Thyroid gland (tissue), 4 donors: ENCODE data around the gene WDR70. TPM values are rescaled to one million over a fixed set of nuclear protein-coding genes. Genes with fewer than 3 reads are reported as not detected.

ENCODE experiments used
- DNase-seq, 2 donors: peaks; one replicate each; pipeline ENCODE4 v3.0.0-alpha.2; 2019
- H3K27ac ChIP-seq, 3 donors: fragments of 200-600 bp; sonication (generic); 1 replicate in 2 of 3; 2 replicates in 1 of 3; pipeline ENCODE4 v1.5.1; 2016 to 2019; ENCODE audit warnings: mild to moderate bottlenecking in 1 of 3, moderate library complexity in 1 of 3
- H3K27me3 ChIP-seq: fragments of 200-600 bp; sonication (generic); one replicate; pipeline ENCODE4 v1.5.1; 2019
- H3K36me3 ChIP-seq, 2 donors: fragments of 200-600 bp; sonication (generic); one replicate each; pipeline ENCODE4 v1.5.1; 2016 to 2019
- H3K4me1 ChIP-seq, 2 donors: fragments of 200-600 bp; sonication (generic); one replicate each; pipeline ENCODE4 v1.5.1; 2017 to 2019
- H3K4me3 ChIP-seq, 3 donors: fragments of 200-600 bp; sonication (generic); replicated peaks in 1 of 3; 1 replicate in 2 of 3; 2 replicates in 1 of 3; pipeline ENCODE4 v1.5.1; 2016; ENCODE audit warnings: mild to moderate bottlenecking in 1 of 3
- H3K9me3 ChIP-seq: fragments of 200-600 bp; sonication (generic); one replicate; pipeline ENCODE4 v1.5.1; 2017
- POLR2A ChIP-seq, 2 donors: fragments of 450-650 bp; IDR thresholded peaks; one replicate each; pipeline ENCODE4 v1.6.1; 2017; ENCODE audit warnings: antibody characterized with exemption in 2 of 2, mild to moderate bottlenecking in 2 of 2, moderate library complexity in 1 of 2
- WGBS, 2 donors: methylation state at CpG; one replicate each; pipeline ENCODE4 v1.1.5; 2017; 5-methylcytosine and 5-hydroxymethylcytosine counted together
- intact Hi-C: fragments of 100-400 bp; cut with DNase I; formaldehyde crosslinking; loops from one replicate; pipeline ENCODE4 v1.15.1; 2023
- total RNA-seq, 4 donors: library from RNA; depleted of rRNA; stranded (reverse); fragments of >200 nt; gene quantifications; one replicate each; pipeline ENCODE4 v1.2.3, GENCODE V29; 2016
- TF ChIP-seq, protein P1 (sequence below), 6 experiments: fragments of 200-600 bp in 3 of 6; fragments of 450-650 bp in 3 of 6; sonication (generic) in 3 of 6; IDR thresholded peaks; one replicate each; pipeline ENCODE4 v1.5.1; 2016 to 2019; ENCODE audit warnings: antibody characterized with exemption in 6 of 6, mild to moderate bottlenecking in 2 of 6, inconsistent platforms in 1 of 6, moderate library complexity in 1 of 6

Gene WDR70
- total RNA-seq, 4 donors from 2014 or later: 31.3 to 103 (median 33.5) TPM

DNA sequence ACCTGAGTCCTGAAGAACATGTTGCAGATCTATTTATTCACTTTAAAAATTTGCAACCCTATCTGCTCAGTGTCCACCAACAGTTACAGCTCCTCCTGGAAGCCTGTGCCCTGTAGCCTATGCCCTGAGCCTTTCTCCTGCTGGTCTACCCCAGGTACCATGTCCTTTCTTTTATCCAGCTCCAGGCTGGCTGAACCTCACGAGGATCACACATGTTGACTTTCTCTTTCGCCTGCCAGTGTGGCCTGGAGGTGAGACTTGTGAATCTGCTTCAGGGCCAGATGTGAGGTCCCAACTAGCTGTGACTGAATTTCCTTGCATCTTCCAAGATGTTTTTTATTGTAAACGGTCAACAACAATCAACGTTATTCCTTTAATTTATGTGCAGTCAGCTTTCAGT, 390.0 kb downstream of the WDR70 start:
- intact Hi-C loops: no loop called here
- H3K9me3 ChIP-seq: no peaks in the 10 kb centered on the region
- H3K27ac ChIP-seq: no peak overlapping the region
- DNase-seq: no peak
- no peaks in the 10 kb centered on the region for H3K27me3 ChIP-seq
- H3K4me3 ChIP-seq: no peak overlapping the region
- no peaks in the 10 kb centered on the region for H3K36me3 ChIP-seq
- 96% methylated on average over 4 of the region's 4 CpGs for WGBS, 2 donors
- no peaks in the 10 kb centered on the region for H3K4me1 ChIP-seq
- no peak for TF ChIP-seq POLR2A (IDR thresholded peaks at IDR 0.05)
- TF ChIP-seq, protein P1, sequence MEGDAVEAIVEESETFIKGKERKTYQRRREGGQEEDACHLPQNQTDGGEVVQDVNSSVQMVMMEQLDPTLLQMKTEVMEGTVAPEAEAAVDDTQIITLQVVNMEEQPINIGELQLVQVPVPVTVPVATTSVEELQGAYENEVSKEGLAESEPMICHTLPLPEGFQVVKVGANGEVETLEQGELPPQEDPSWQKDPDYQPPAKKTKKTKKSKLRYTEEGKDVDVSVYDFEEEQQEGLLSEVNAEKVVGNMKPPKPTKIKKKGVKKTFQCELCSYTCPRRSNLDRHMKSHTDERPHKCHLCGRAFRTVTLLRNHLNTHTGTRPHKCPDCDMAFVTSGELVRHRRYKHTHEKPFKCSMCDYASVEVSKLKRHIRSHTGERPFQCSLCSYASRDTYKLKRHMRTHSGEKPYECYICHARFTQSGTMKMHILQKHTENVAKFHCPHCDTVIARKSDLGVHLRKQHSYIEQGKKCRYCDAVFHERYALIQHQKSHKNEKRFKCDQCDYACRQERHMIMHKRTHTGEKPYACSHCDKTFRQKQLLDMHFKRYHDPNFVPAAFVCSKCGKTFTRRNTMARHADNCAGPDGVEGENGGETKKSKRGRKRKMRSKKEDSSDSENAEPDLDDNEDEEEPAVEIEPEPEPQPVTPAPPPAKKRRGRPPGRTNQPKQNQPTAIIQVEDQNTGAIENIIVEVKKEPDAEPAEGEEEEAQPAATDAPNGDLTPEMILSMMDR (IDR thresholded peaks at IDR 0.05): no peak

DNA sequence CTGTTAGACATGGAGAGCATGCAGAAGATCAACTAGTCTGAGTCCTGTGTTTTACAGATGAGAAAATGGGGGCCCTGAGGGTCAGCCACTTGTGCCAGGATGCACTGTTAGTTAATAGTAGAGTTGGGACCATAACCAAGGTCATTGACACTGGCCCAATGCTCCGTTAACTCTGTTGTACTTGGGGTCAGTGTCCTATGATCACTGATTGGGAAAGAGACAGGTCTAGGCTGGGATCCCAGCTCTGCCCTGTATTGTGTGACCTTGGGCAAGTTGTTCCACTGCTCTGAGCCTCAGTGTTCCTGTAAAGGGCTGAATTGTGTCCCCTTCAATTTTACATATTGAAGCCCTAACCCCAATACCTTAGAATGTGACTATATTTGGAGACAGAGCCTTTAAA, 390.7 kb downstream of the WDR70 start:
- no peak for DNase-seq

DNA sequence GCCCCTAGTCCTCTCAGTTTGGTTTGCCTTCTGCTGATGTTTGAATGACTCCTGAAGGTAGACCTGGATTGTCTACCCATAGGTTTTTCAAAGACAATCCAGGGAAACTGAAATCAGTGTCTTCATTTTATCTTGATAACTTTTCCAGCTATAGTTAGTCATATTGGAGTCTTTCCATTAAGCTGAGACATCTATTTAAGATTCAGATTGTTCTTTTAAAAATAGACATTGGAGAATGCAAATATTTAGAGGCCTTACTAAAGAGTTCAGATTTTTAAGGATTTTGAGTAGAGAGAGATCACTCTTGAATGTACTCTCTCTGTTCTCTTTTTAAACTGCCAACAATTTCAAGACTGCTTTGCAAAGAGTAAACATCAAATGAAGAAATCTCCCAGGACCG, 391.7 kb downstream of the WDR70 start:
- 58 to 66% methylated on average over 1 of the region's 1 CpG for WGBS, 2 donors
- H3K9me3 ChIP-seq: no peaks in the 10 kb centered on the region
- no peak overlapping the region for H3K4me3 ChIP-seq

More for the DNA sequence above, 390.7 kb downstream of the WDR70 start:
- Histone ChIP-seq H3K36me3 (no peaks in the 10 kb centered on the region), H3K4me3 (no peak overlapping the region), H3K4me1 (no peaks in the 10 kb centered on the region), H3K9me3 (no peaks in the 10 kb centered on the region), H3K27me3 (no peaks in the 10 kb centered on the region), H3K27ac (no peak overlapping the region)
- 70 to 78% methylated on average over 1 of the region's 1 CpG for WGBS, 2 donors
- intact Hi-C loops: no loop called here
- TF ChIP-seq, protein P1 (IDR thresholded peaks at IDR 0.05): no peak
- no peak for TF ChIP-seq POLR2A (IDR thresholded peaks at IDR 0.05)

DNA sequence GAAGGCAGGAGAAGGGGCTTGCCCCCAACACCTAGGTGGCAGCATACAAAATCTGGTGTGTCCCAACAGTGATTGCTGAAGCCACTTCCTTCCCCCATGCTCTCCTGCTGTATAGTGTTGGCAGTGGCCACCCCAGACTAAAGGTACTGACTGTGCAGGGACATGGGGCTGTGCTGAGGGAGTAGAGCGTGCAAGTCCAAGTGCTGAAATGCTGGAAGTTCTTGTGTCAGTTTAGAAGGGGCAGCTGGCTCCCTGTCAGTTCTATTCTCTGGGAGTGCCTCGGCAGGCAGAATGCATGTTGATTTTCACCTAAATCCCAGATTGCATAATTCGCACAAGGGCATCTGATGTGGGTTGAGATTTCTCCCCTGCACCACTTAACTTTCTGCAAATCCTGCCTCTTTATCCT, 392.1 kb downstream of the WDR70 start:
- Histone ChIP-seq H3K27me3 (no peaks in the 10 kb centered on the region), H3K27ac (no peak overlapping the region), H3K9me3 (no peaks in the 10 kb centered on the region), H3K36me3 (no peaks in the 10 kb centered on the region), H3K4me3 (no peak overlapping the region), H3K4me1 (no peaks in the 10 kb centered on the region)
- intact Hi-C loops: no loop called here
- no peak for DNase-seq
- 89 to 92% methylated on average over 3 of the region's 3 CpGs for WGBS, 2 donors
- TF ChIP-seq POLR2A (IDR thresholded peaks at IDR 0.05): no peak
- TF ChIP-seq, protein P1 (IDR thresholded peaks at IDR 0.05): no peak

More for the DNA sequence above, 391.7 kb downstream of the WDR70 start:
- TF ChIP-seq POLR2A (IDR thresholded peaks at IDR 0.05): no peak
- TF ChIP-seq, protein P1 (IDR thresholded peaks at IDR 0.05): no peak
- Histone ChIP-seq H3K27ac (no peak overlapping the region), H3K27me3 (no peaks in the 10 kb centered on the region), H3K36me3 (no peaks in the 10 kb centered on the region), H3K4me1 (no peaks in the 10 kb centered on the region)
- no peak for DNase-seq
- intact Hi-C loops: no loop called here

DNA sequence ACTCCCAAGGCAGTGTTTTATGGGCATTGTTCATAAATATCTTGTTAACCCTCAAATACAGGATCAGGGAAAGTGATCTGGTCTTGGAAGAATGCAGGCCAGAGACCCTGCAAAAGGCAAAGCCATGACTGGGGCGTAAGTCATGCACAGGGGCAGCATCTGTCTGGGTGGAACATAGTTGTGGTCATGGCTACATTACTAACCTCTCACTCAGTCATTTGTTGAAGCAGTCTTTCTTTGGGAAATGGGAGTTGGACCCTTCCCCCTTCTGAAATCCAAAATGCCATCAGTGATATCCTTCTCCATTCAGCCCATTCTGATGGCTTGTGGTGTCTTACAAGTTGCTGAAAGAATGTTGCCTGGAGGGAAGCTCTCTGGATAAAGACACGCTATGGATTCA, 392.6 kb downstream of the WDR70 start:
- intact Hi-C loops: no loop called here
- no peaks in the 10 kb centered on the region for H3K9me3 ChIP-seq
- 69% methylated on average over 2 of the region's 2 CpGs for WGBS, 2 donors
- no peaks in the 10 kb centered on the region for H3K4me1 ChIP-seq
- TF ChIP-seq POLR2A (IDR thresholded peaks at IDR 0.05): no peak
- TF ChIP-seq, protein P1 (IDR thresholded peaks at IDR 0.05): no peak
- no peak overlapping the region for H3K27ac ChIP-seq
- DNase-seq: no peak
- no peaks in the 10 kb centered on the region for H3K36me3 ChIP-seq
- H3K27me3 ChIP-seq: no peaks in the 10 kb centered on the region
- no peak overlapping the region for H3K4me3 ChIP-seq
